ENCODE results near the gene HPS4.
A peak's percentile ranks its signal among the peaks of the same experiment; 100 is the strongest.
"Not testable (repeated sequence)": the region's sequence is repeated elsewhere in the genome, so short reads cannot be mapped to it uniquely, and the experiment has no call there.

HPS4 gene

GRCh38 chr22:26483439-26484359, at the start of gene HPS4, which contains the start of gene SRRD:
HPS4 (minus strand) TSS chr22:26483783; CDS start chr22:26481762, 2,021 bp downstream.
SRRD (plus strand) TSS chr22:26483877; CDS start chr22:26483891, 14 bp downstream.
- no peak for TF ChIP-seq CTCF (IDR thresholded peaks at IDR 0.05; ENCODE audit: control insufficient read depth, insufficient read depth, low read depth, low read length, missing control alignments)
- peak within 1 kb of the TSS; percentile 93 for H3K4me3 ChIP-seq (ENCODE audit: control insufficient read depth, low read depth, low read length)
- no peak for DNase-seq (ENCODE audit: low read depth)

- no peak for DNase-seq (ENCODE audit: low read depth)
- H3K4me3 ChIP-seq (ENCODE audit: control insufficient read depth, low read depth, low read length), result no peak overlapping the region
- TF ChIP-seq CTCF (IDR thresholded peaks at IDR 0.05; ENCODE audit: control insufficient read depth, insufficient read depth, low read depth, low read length, missing control alignments), result no peak
Measured at GRCh38 chr22:26529345-26529744, 45.8 kb upstream of the HPS4 start.

- not testable (repeated sequence) for H3K4me3 ChIP-seq (ENCODE audit: control insufficient read depth, low read depth, low read length); DNase-seq (ENCODE audit: low read depth)
Measured at GRCh38 chr22:26528518-26528917, 44.9 kb upstream of the HPS4 start.

GRCh38 chr22:26527574-26528465, 44.2 kb upstream of the HPS4 start:
- no peak for DNase-seq (ENCODE audit: low read depth)
- no peak for TF ChIP-seq CTCF (IDR thresholded peaks at IDR 0.05; ENCODE audit: control insufficient read depth, insufficient read depth, low read depth, low read length, missing control alignments)

GRCh38 chr22:26527167-26527566, 43.6 kb upstream of the HPS4 start:
- no peak for TF ChIP-seq CTCF (IDR thresholded peaks at IDR 0.05; ENCODE audit: control insufficient read depth, insufficient read depth, low read depth, low read length, missing control alignments)
- H3K4me3 ChIP-seq (ENCODE audit: control insufficient read depth, low read depth, low read length), result no peak overlapping the region
- DNase-seq (ENCODE audit: low read depth), result no peak

More at GRCh38 chr22:26527574-26528465, 44.2 kb upstream of the HPS4 start:
- no peak overlapping the region for H3K4me3 ChIP-seq (ENCODE audit: control insufficient read depth, low read depth, low read length)

GRCh38 chr22:26525946-26526564, 42.5 kb upstream of the HPS4 start:
- TF ChIP-seq CTCF (IDR thresholded peaks at IDR 0.05; ENCODE audit: control insufficient read depth, insufficient read depth, low read depth, low read length, missing control alignments), result no peak
- no peak overlapping the region for H3K4me3 ChIP-seq (ENCODE audit: control insufficient read depth, low read depth, low read length)
- DNase-seq (ENCODE audit: low read depth), result no peak
